ENCODE measurements around the gene VPS4B. TPM values are rescaled to one million over a fixed set of nuclear protein-coding genes. Genes with fewer than 3 reads are reported as not detected.

The VPS4B gene
- total RNA-seq, 1 donor from 2014 or later: 58.7 TPM

GRCh38 chr18:63449426-63449825 is 27.1 kb upstream of the VPS4B start:
- no peak overlapping the region for H3K4me3 ChIP-seq
- H3K36me3 ChIP-seq: no peaks in the 10 kb centered on the region
- H3K27ac ChIP-seq: no peak overlapping the region
- H3K4me1 ChIP-seq: no peaks in the 10 kb centered on the region
- H3K9me3 ChIP-seq: no peaks in the 10 kb centered on the region
- intact Hi-C loops (cut with DNase I): no loop called here
- no peaks in the 10 kb centered on the region for H3K27me3 ChIP-seq
- DNase-seq (no peak), ATAC-seq (no peak)
- TF ChIP-seq CTCF (IDR thresholded peaks at IDR 0.05): no peak

- intact Hi-C loops (cut with DNase I): no loop called here
- Histone ChIP-seq H3K27me3 (no peaks in the 10 kb centered on the region), H3K9me3 (no peaks in the 10 kb centered on the region), H3K27ac (no peak overlapping the region), H3K4me3 (no peak overlapping the region), H3K4me1 (no peaks in the 10 kb centered on the region), H3K36me3 (no peaks in the 10 kb centered on the region)
- TF ChIP-seq CTCF (IDR thresholded peaks at IDR 0.05): no peak
- ATAC-seq (no peak), DNase-seq (no peak)
Observed at GRCh38 chr18:63447066-63447465, 24.8 kb upstream of the VPS4B start.

- Histone ChIP-seq H3K4me3 (no peak overlapping the region), H3K9me3 (no peaks in the 10 kb centered on the region), H3K36me3 (no peaks in the 10 kb centered on the region), H3K4me1 (no peaks in the 10 kb centered on the region), H3K27me3 (no peaks in the 10 kb centered on the region), H3K27ac (no peak overlapping the region)
- no peak for TF ChIP-seq CTCF (IDR thresholded peaks at IDR 0.05)
- ATAC-seq (no peak), DNase-seq (no peak)
- intact Hi-C loops (cut with DNase I): no loop called here
Observed at GRCh38 chr18:63446266-63446665, 24.0 kb upstream of the VPS4B start.

- H3K4me1 ChIP-seq: no peaks in the 10 kb centered on the region
- H3K36me3 ChIP-seq: no peaks in the 10 kb centered on the region
- H3K27ac ChIP-seq: peak overlapping the region; percentile 7
- H3K9me3 ChIP-seq: no peaks in the 10 kb centered on the region
- no peak for TF ChIP-seq CTCF (IDR thresholded peaks at IDR 0.05)
- DNase-seq: no peak
- no peaks in the 10 kb centered on the region for H3K27me3 ChIP-seq
- intact Hi-C loops (cut with DNase I): no loop called here
- no peak for ATAC-seq
- H3K4me3 ChIP-seq: no peak overlapping the region
Observed at GRCh38 chr18:63445037-63445436, 22.8 kb upstream of the VPS4B start.

- no peaks in the 10 kb centered on the region for H3K9me3 ChIP-seq
- H3K36me3 ChIP-seq: no peaks in the 10 kb centered on the region
- H3K27me3 ChIP-seq: no peaks in the 10 kb centered on the region
- intact Hi-C loops (cut with DNase I): no loop called here
- peak overlapping the region; percentile 7 for H3K27ac ChIP-seq
- no peaks in the 10 kb centered on the region for H3K4me1 ChIP-seq
- ATAC-seq (peak; percentile 80), DNase-seq (no peak)
- TF ChIP-seq CTCF (IDR thresholded peaks at IDR 0.05): no peak
- H3K4me3 ChIP-seq: no peak overlapping the region
Observed at GRCh38 chr18:63444580-63444979, 22.3 kb upstream of the VPS4B start.

- no peak for TF ChIP-seq CTCF (IDR thresholded peaks at IDR 0.05)
- no peaks in the 10 kb centered on the region for H3K36me3 ChIP-seq
- no peaks in the 10 kb centered on the region for H3K4me1 ChIP-seq
- no peaks in the 10 kb centered on the region for H3K9me3 ChIP-seq
- H3K27ac ChIP-seq: no peak overlapping the region
- intact Hi-C loops (cut with DNase I): no loop called here
- no peaks in the 10 kb centered on the region for H3K27me3 ChIP-seq
- no peak for DNase-seq
- no peak overlapping the region for H3K4me3 ChIP-seq
- no peak for ATAC-seq
Observed at GRCh38 chr18:63443829-63444228, 21.6 kb upstream of the VPS4B start.
